Panc1 (cell line): ENCODE data around the gene ADAMTS14. TPM values are rescaled to one million over a fixed set of nuclear protein-coding genes. Genes with fewer than 3 reads are reported as not detected.

Source experiments
- ATAC-seq: fragments of 200-7000 bp; cut with Tn5 transposase; 2 replicates; pipeline ENCODE4 v1.9.1; 2020; ENCODE audit warnings: mild to moderate bottlenecking, moderate library complexity
- BruUV-seq: library from RNA; stranded (reverse); fragments of 400-500 nt; replicated peaks from 2 replicates; lab custom pipeline; 2021; lab: Mats Ljungman, UMichigan
- CTCF ChIA-PET: fragments of 300-600 bp; sonication (Branson Sonifier 250); formaldehyde crosslinking; loops from one replicate; lab custom pipeline; 2022; ENCODE audit warnings: antibody characterized with exemption; lab: Charles Lee
- POLR2A ChIA-PET: fragments of 300-600 bp; sonication (Branson Sonifier 250); formaldehyde crosslinking; loops from one replicate; lab custom pipeline; 2022; ENCODE audit warnings: antibody characterized with exemption; lab: Charles Lee
- DNase-seq: peaks from one replicate; pipeline ENCODE4 v3.0.0-alpha.2; 2010; ENCODE audit warnings: low read depth, low spot score
- H3K27ac ChIP-seq: 2 replicates; pipeline ENCODE4 v1.5.1; 2011; ENCODE audit warnings: mild to moderate bottlenecking, low read length, inconsistent platforms
- H3K27me3 ChIP-seq: fragments of 200-500 bp; sonication (Bioruptor generic); 2 replicates; pipeline ENCODE4 v1.6.0; 2014; ENCODE audit warnings: low read length, inconsistent platforms; ENCODE audit not compliant: control insufficient read depth, insufficient read depth
- H3K36me3 ChIP-seq: fragments of 200-500 bp; sonication (Bioruptor generic); 2 replicates; pipeline ENCODE4 v1.5.1; 2014; ENCODE audit warnings: inconsistent platforms, mild to moderate bottlenecking, low read length, moderate library complexity; ENCODE audit not compliant: control insufficient read depth, insufficient read depth
- H3K4me1 ChIP-seq: 2 replicates; pipeline ENCODE4 v1.5.1; 2011; ENCODE audit warnings: inconsistent platforms, mild to moderate bottlenecking, low read length, moderate library complexity; ENCODE audit not compliant: control insufficient read depth, insufficient read depth
- H3K4me3 ChIP-seq, 2 experiments: 2 replicates each; pipeline ENCODE4 v1.5.1; 2011 to 2012; ENCODE audit warnings: low read depth in 2 of 2, low read length in 2 of 2, mild to moderate bottlenecking in 2 of 2, inconsistent platforms in 1 of 2, moderate library complexity in 1 of 2
- H3K9me3 ChIP-seq: fragments of 200-500 bp; sonication (Bioruptor generic); 2 replicates; pipeline ENCODE4 v1.5.1; 2014; ENCODE audit warnings: low read depth, mild to moderate bottlenecking, inconsistent platforms, low read length, moderate library complexity; ENCODE audit not compliant: control insufficient read depth, insufficient read depth
- CTCF ChIP-seq: fragments of 450-650 bp; IDR thresholded peaks from 2 replicates; pipeline ENCODE4 v1.5.1; 2017; ENCODE audit warnings: mild to moderate bottlenecking
- POLR2AphosphoS5 ChIP-seq: IDR thresholded peaks from 2 replicates; pipeline ENCODE4 v1.6.1; 2012; ENCODE audit warnings: mild to moderate bottlenecking, low read depth, low read length, moderate library complexity
- REST ChIP-seq, 2 experiments: IDR thresholded peaks; 2 replicates each; pipeline ENCODE4 v1.6.1; 2011 to 2012; ENCODE audit warnings: low read depth in 2 of 2, control low read depth in 1 of 2, low read length in 1 of 2, mild to moderate bottlenecking in 1 of 2, moderate library complexity in 1 of 2; ENCODE audit not compliant: insufficient read depth in 1 of 2
- SIN3A ChIP-seq: IDR thresholded peaks from 2 replicates; pipeline ENCODE4 v1.6.1; 2012; ENCODE audit warnings: low read depth, mild to moderate bottlenecking, low read length, moderate library complexity, borderline replicate concordance; ENCODE audit not compliant: insufficient read depth
- TCF7L2 ChIP-seq: IDR thresholded peaks from 2 replicates; pipeline ENCODE4 v1.6.1; 2011; ENCODE audit warnings: mild to moderate bottlenecking, low read depth, low read length, inconsistent platforms
- in situ Hi-C: cut with HindIII; loops from 2 replicates; pipeline ENCODE4 v1.10.0; 2016; ENCODE audit warnings: low sequenced_read_pairs, low pct_unique_long_range_greater_than_20kb
- intact Hi-C: fragments of 100-400 bp; cut with micrococcal nuclease; formaldehyde crosslinking; loops from one replicate; pipeline ENCODE4 v1.10.0; 2022; ENCODE audit not compliant: unreplicated experiment
- total RNA-seq: library from RNA; stranded (reverse); gene quantifications from one replicate; pipeline ENCODE4 v1.2.1, GENCODE V29; 2021; ENCODE audit not compliant: unreplicated experiment

ADAMTS14 gene
- total RNA-seq, 1 experiment from 2014 or later = 0.67 TPM

GRCh38 chr10:70674560-70675495 is 2.5 kb downstream of the ADAMTS14 start:
- Histone ChIP-seq H3K27ac (no peak overlapping the region), H3K27me3 (peaks cover 19% of the 10 kb centered on the region), H3K4me1 (no peaks in the 10 kb centered on the region), H3K4me3 (no peak overlapping the region), H3K36me3 (no peaks in the 10 kb centered on the region), H3K9me3 (no peaks in the 10 kb centered on the region)
- TF ChIP-seq POLR2AphosphoS5 (no peak), TCF7L2 (no peak), CTCF (no peak), REST (IDR thresholded peaks at IDR 0.05; ENCODE audit: insufficient read depth in 1 of 2, low read depth in 2 of 2, low read length in 1 of 2) (no peak), SIN3A (no peak)
- ChIA-PET CTCF (no interaction called here), POLR2A (no interaction called here)
- in situ Hi-C loops (no loop called here), intact Hi-C loops (no loop called here)
- BruUV-seq = no TSS peak
- DNase-seq (no peak), ATAC-seq (no peak)

GRCh38 chr10:70675496-70676161 is 3.3 kb downstream of the ADAMTS14 start:
- in situ Hi-C loops = no loop called here
- TF ChIP-seq CTCF = no peak
- TF ChIP-seq POLR2AphosphoS5 = no peak
- TF ChIP-seq SIN3A = no peak
- TF ChIP-seq REST (IDR thresholded peaks at IDR 0.05; ENCODE audit: insufficient read depth in 1 of 2, low read depth in 2 of 2, low read length in 1 of 2) = no peak
- no peak for TF ChIP-seq TCF7L2
- ChIA-PET POLR2A (no interaction called here), CTCF (no interaction called here)
- Histone ChIP-seq H3K4me1 (no peaks in the 10 kb centered on the region), H3K27me3 (peaks cover 19% of the 10 kb centered on the region), H3K36me3 (no peaks in the 10 kb centered on the region), H3K4me3 (no peak overlapping the region), H3K27ac (no peak overlapping the region), H3K9me3 (no peaks in the 10 kb centered on the region)
- intact Hi-C loops = no loop called here
- BruUV-seq = no TSS peak
- ATAC-seq = no peak
- no peak for DNase-seq
